K562 (cell line): ENCODE data around the gene ABHD16A. TPM values are rescaled to one million over a fixed set of nuclear protein-coding genes. Genes with fewer than 3 reads are reported as not detected.

Experiments
- ADNP ChIP-seq: fragments of 200-800 bp; sonication (Bioruptor generic); IDR thresholded peaks from 2 replicates; pipeline ENCODE4 v1.6.1; 2016; ENCODE audit warnings: missing genetic modification characterization, missing compliant biosample characterization
- ARID1B ChIP-seq: fragments of 450-650 bp; IDR thresholded peaks from 2 replicates; pipeline ENCODE4 v1.6.1; 2016; ENCODE audit warnings: antibody characterized with exemption, mild to moderate bottlenecking, inconsistent platforms
- C11orf30 ChIP-seq: fragments of 450-650 bp; IDR thresholded peaks from 2 replicates; pipeline ENCODE4 v1.6.1; 2016; ENCODE audit warnings: low read depth, mild to moderate bottlenecking
- CEBPB ChIP-seq: fragments of 450-650 bp; IDR thresholded peaks from 2 replicates; pipeline ENCODE4 v1.6.1; 2016; ENCODE audit warnings: missing genetic modification characterization, missing compliant biosample characterization
- DIDO1 ChIP-seq: fragments of 450-650 bp; IDR thresholded peaks from 2 replicates; pipeline ENCODE4 v1.6.1; 2016; ENCODE audit warnings: low read depth, missing biosample characterization, missing genetic modification characterization
- EP300 ChIP-seq: IDR thresholded peaks from 2 replicates; pipeline ENCODE4 v1.6.1; 2012; ENCODE audit warnings: low read length, improper control_type of control experiment
- EP400 ChIP-seq: fragments of 450-650 bp; IDR thresholded peaks from 2 replicates; pipeline ENCODE4 v1.6.1; 2017; ENCODE audit warnings: antibody characterized with exemption, mild to moderate bottlenecking, moderate library complexity
- FOXP1 ChIP-seq: sonication (generic); formaldehyde crosslinking; IDR thresholded peaks from 2 replicates; pipeline ENCODE4 v1.8.0; 2022; ENCODE audit warnings: mild to moderate bottlenecking, missing genetic modification reagents
- HCFC1 ChIP-seq: IDR thresholded peaks from 2 replicates; pipeline ENCODE4 v1.6.1; 2012; ENCODE audit warnings: low read depth, low read length, improper control_type of control experiment
- HNRNPH1 ChIP-seq: fragments of 200-400 bp; formaldehyde crosslinking; optimal IDR thresholded peaks from 2 replicates; pipeline ENCODE3; 2017; ENCODE audit warnings: low read depth, mild to moderate bottlenecking, low read length, moderate library complexity
- HNRNPK ChIP-seq: fragments of 200-400 bp; formaldehyde crosslinking; IDR thresholded peaks from one replicate; pipeline ENCODE4 v1.6.1; 2018; ENCODE audit warnings: mild to moderate bottlenecking, low read depth, low read length; ENCODE audit not compliant: poor library complexity, severe bottlenecking
- HOXB6 ChIP-seq: fragments of 250-450 bp; sonication (Bioruptor Pico); IDR thresholded peaks from 2 replicates; pipeline ENCODE4 v1.5.1; 2022; ENCODE audit warnings: mild to moderate bottlenecking, borderline replicate concordance
- MAFK ChIP-seq: IDR thresholded peaks from 2 replicates; pipeline ENCODE4 v1.6.1; 2011; ENCODE audit warnings: low read length, improper control_type of control experiment
- MTA1 ChIP-seq: fragments of 450-650 bp; IDR thresholded peaks from 2 replicates; pipeline ENCODE4 v1.6.1; 2017; ENCODE audit warnings: borderline replicate concordance
- NFXL1 ChIP-seq: fragments of 450-650 bp; formaldehyde crosslinking; IDR thresholded peaks from 2 replicates; pipeline ENCODE4 v1.4.0; 2021; ENCODE audit warnings: mild to moderate bottlenecking
- NR2C2 ChIP-seq, 2 experiments: fragments of 200-800 bp in 1 of 2; sonication (Bioruptor generic) in 1 of 2; sonication (generic) in 1 of 2; formaldehyde crosslinking in 1 of 2; IDR thresholded peaks; 2 replicates each; pipeline versions ENCODE4 v1.6.1 to v1.8.0; 2016 to 2022; ENCODE audit warnings: mild to moderate bottlenecking in 1 of 2, missing compliant biosample characterization in 1 of 2, missing genetic modification characterization in 1 of 2, missing genetic modification reagents in 1 of 2
- PTBP1 ChIP-seq: fragments of 200-400 bp; formaldehyde crosslinking; IDR thresholded peaks from 2 replicates; pipeline ENCODE4 v1.6.1; 2017; ENCODE audit warnings: low read depth, low read length
- RB1 ChIP-seq: fragments of 450-650 bp; IDR thresholded peaks from 2 replicates; pipeline ENCODE4 v1.6.1; 2017; ENCODE audit warnings: low read depth, mild to moderate bottlenecking
- SMARCB1 ChIP-seq: IDR thresholded peaks from 2 replicates; pipeline ENCODE4 v1.6.1; 2011; ENCODE audit warnings: improper control_type of control experiment, low read depth; ENCODE audit not compliant: insufficient read length
- SMARCE1 ChIP-seq: fragments of 450-650 bp; IDR thresholded peaks from 2 replicates; pipeline ENCODE4 v1.7.1; 2016; ENCODE audit warnings: mild to moderate bottlenecking
- SREBF1 ChIP-seq: fragments of 150-350 bp; IDR thresholded peaks from 2 replicates; pipeline ENCODE4 v1.6.1; 2014; ENCODE audit warnings: antibody characterized with exemption, low read depth, low read length, borderline replicate concordance
- TAF1 ChIP-seq: IDR thresholded peaks from 2 replicates; pipeline ENCODE4 v1.6.1; 2011; ENCODE audit warnings: mild to moderate bottlenecking, low read length, moderate library complexity; ENCODE audit not compliant: insufficient read depth, control insufficient read depth, severe bottlenecking; ENCODE audit errors: extremely low read depth
- TCF7L2 ChIP-seq: fragments of 150-350 bp; IDR thresholded peaks from 2 replicates; pipeline ENCODE4 v1.6.1; 2016; ENCODE audit warnings: low read depth, mild to moderate bottlenecking, low read length, moderate library complexity
- TRIM28 ChIP-seq: fragments of 450-650 bp; IDR thresholded peaks from 2 replicates; pipeline ENCODE4 v1.6.1; 2017
- ZNF274 ChIP-seq: IDR thresholded peaks from 2 replicates; pipeline ENCODE4 v1.6.1; 2011; ENCODE audit warnings: low read depth, mild to moderate bottlenecking, low read length, moderate library complexity, borderline replicate concordance
- polyA plus RNA-seq, 8 experiments: library from polyadenylated mRNA; depleted of rRNA in 4 of 8; stranded (reverse) in 5 of 8; unstranded in 3 of 8; fragments of >200 nt; fragmentation: Nextera tagmentation in 2 of 8; fragmentation: Illumina TruSeq in 1 of 8; extraction: Ambion mirVana in 2 of 8; extraction: Trizol in 1 of 8; gene quantifications; 2 replicates each; pipeline versions ENCODE4 v1.2.1 to v1.2.3, GENCODE V29; 2011 to 2014; ENCODE audit warnings: inconsistent platforms in 1 of 8, missing spikeins in 1 of 8
- total RNA-seq, 7 experiments: library from RNA; depleted of rRNA in 6 of 7; stranded (reverse); fragments of >200 nt in 6 of 7; fragmentation: Illumina TruSeq in 2 of 7; extraction: Trizol in 2 of 7; gene quantifications; 2 replicates each; pipeline versions ENCODE4 v1.2.1 to v1.2.3, GENCODE V29; 2011 to 2021; ENCODE audit warnings: low replicate concordance in 1 of 7
- TF ChIP-seq, protein P1 (sequence below): fragments of 150-350 bp; conservative IDR thresholded peaks from 2 replicates; pipeline ENCODE4 v1.6.1; 2014; ENCODE audit warnings: low read length
- TF ChIP-seq, protein P2 (sequence below): fragments of 200-800 bp; sonication (Bioruptor generic); IDR thresholded peaks from 2 replicates; pipeline ENCODE4 v1.6.1; 2017; ENCODE audit warnings: missing genetic modification characterization, missing compliant biosample characterization

ABHD16A gene
- total and polyA plus RNA-seq, 9 of the 15 experiments (the other 6 are each of a cell fraction or from before 2014, with no cell fraction given): 25.8 to 120 (median 81.6) TPM

DNA sequence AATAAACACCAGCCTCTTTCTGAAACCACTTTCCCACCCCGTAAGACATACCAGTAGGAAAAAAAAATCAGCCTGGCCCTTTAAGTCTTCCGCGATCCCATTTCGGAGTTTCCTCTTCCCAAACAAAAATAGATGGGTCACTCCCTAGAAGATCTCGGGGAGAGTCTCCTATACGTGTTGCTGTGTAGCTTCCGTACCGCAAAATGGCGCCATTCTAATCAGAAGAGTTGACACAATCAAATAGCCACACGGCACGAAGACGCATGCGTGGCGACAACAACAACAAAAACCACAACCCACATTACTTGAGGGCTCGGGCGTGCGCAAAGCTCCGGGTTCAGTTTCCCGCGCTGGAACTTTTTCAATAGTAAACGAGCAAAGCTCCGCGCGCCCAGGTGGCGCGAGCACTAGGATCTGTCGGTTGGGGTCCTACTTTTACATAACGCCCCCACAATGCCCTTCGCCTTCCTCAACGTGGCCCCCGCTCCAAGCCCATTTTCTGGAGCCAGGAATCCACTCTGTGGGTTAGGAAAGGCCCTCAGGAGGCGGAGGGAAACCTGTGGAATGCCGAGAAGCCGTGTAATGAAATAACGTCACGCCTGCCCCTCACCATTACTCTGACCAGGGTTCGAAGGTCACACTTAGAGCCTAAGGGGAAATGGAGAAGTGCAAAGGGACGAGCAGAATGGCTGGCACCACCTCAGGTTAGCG lies 38.2 kb downstream of the ABHD16A start, which contains the start of gene GPANK1 (continued):
- TF ChIP-seq NR2C2 (CRISPR knock-in tag; IDR thresholded peaks at IDR 0.05): peak; percentile 82
- TF ChIP-seq NR2C2 (tag; IDR thresholded peaks at IDR 0.05): no peak
- peak; percentile 26; the same call in 1 of the 2 replicates for TF ChIP-seq MAFK
- TF ChIP-seq, protein P1, sequence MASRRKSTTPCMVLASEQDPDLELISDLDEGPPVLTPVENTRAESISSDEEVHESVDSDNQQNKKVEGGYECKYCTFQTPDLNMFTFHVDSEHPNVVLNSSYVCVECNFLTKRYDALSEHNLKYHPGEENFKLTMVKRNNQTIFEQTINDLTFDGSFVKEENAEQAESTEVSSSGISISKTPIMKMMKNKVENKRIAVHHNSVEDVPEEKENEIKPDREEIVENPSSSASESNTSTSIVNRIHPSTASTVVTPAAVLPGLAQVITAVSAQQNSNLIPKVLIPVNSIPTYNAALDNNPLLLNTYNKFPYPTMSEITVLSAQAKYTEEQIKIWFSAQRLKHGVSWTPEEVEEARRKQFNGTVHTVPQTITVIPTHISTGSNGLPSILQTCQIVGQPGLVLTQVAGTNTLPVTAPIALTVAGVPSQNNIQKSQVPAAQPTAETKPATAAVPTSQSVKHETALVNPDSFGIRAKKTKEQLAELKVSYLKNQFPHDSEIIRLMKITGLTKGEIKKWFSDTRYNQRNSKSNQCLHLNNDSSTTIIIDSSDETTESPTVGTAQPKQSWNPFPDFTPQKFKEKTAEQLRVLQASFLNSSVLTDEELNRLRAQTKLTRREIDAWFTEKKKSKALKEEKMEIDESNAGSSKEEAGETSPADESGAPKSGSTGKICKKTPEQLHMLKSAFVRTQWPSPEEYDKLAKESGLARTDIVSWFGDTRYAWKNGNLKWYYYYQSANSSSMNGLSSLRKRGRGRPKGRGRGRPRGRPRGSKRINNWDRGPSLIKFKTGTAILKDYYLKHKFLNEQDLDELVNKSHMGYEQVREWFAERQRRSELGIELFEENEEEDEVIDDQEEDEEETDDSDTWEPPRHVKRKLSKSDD: peak; percentile 18; the same call in 1 of the 2 replicates
- TF ChIP-seq MTA1: no peak; the same call in 1 of the 2 replicates
- TF ChIP-seq NFXL1 (CRISPR knock-in tag): 0 out of 2 replicates have a peak, but pooled peaks have one; percentile 35
- no peak for TF ChIP-seq ADNP (tag)
- TF ChIP-seq ARID1B: no peak
- peak; percentile 96 for TF ChIP-seq TCF7L2
- no peak for TF ChIP-seq HOXB6 (CRISPR knock-in tag)
- no peak for TF ChIP-seq HNRNPK
- no peak for TF ChIP-seq ZNF274
- peak; percentile 61 for TF ChIP-seq EP300
- no peak for TF ChIP-seq SREBF1
- peak; percentile 80 for TF ChIP-seq HCFC1
- TF ChIP-seq RB1: no peak
- TF ChIP-seq CEBPB (tag): peak; percentile 71
- TF ChIP-seq FOXP1: peak; percentile 100
- peak; percentile 46; the same call in 1 of the 2 replicates for TF ChIP-seq TRIM28
- no peak for TF ChIP-seq EP400
- no peak for TF ChIP-seq SMARCE1
- TF ChIP-seq SMARCB1: no peak
- TF ChIP-seq PTBP1: no peak
- TF ChIP-seq, protein P2, sequence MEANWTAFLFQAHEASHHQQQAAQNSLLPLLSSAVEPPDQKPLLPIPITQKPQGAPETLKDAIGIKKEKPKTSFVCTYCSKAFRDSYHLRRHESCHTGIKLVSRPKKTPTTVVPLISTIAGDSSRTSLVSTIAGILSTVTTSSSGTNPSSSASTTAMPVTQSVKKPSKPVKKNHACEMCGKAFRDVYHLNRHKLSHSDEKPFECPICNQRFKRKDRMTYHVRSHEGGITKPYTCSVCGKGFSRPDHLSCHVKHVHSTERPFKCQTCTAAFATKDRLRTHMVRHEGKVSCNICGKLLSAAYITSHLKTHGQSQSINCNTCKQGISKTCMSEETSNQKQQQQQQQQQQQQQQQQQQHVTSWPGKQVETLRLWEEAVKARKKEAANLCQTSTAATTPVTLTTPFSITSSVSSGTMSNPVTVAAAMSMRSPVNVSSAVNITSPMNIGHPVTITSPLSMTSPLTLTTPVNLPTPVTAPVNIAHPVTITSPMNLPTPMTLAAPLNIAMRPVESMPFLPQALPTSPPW (CRISPR knock-in tag): no peak
- no peak for TF ChIP-seq HNRNPH1
- TF ChIP-seq DIDO1 (tag): no peak
- TF ChIP-seq TAF1: peak; percentile 94
- TF ChIP-seq C11orf30: no peak
